AG04450 (cell line): ENCODE measurements around the gene PTPRE. TPM values are rescaled to one million over a fixed set of nuclear protein-coding genes. Genes with fewer than 3 reads are reported as not detected.

Source experiments
- CTCF ChIA-PET: fragments of 300-600, 350-600 bp; formaldehyde crosslinking; extraction: SDS; loops from one replicate; lab custom pipeline; 2022; ENCODE audit warnings: antibody characterized with exemption, inconsistent platforms; lab: Charles Lee
- POLR2A ChIA-PET: fragments of 350-600 bp; formaldehyde crosslinking; extraction: SDS; loops from one replicate; lab custom pipeline; 2021; ENCODE audit warnings: antibody characterized with exemption, inconsistent platforms; lab: Yijun Ruan, JAX
- DNase-seq: peaks from one replicate; pipeline ENCODE4 v3.0.0-alpha.2; 2011; ENCODE audit warnings: low read depth, low spot score
- H3K27ac ChIP-seq: one replicate; pipeline ENCODE4 v1.5.1; 2012; ENCODE audit warnings: low read depth, low read length, control low read depth
- H3K27me3 ChIP-seq: one replicate; pipeline ENCODE4 v1.6.0; 2012; ENCODE audit warnings: low read length; ENCODE audit not compliant: control insufficient read depth, insufficient read depth
- H3K4me3 ChIP-seq: 2 replicates; pipeline ENCODE4 v1.5.1; 2011; ENCODE audit warnings: mild to moderate bottlenecking, low read depth, low read length, control low read depth
- H3K9me3 ChIP-seq: 2 replicates; pipeline ENCODE4 v1.5.1; 2012; ENCODE audit warnings: low read length; ENCODE audit not compliant: control insufficient read depth, insufficient read depth
- CTCF ChIP-seq: IDR thresholded peaks from 2 replicates; pipeline ENCODE4 v1.5.1; 2011; ENCODE audit warnings: low read depth, low read length, control low read depth, inconsistent platforms
- polyA plus RNA-seq: library from polyadenylated mRNA; depleted of rRNA; stranded (reverse); fragments of >200 nt; gene quantifications from 2 replicates; pipeline ENCODE4 v1.2.3, GENCODE V29; 2011

The PTPRE gene
- polyA plus RNA-seq, 1 experiment, result 0.38 TPM

DNA sequence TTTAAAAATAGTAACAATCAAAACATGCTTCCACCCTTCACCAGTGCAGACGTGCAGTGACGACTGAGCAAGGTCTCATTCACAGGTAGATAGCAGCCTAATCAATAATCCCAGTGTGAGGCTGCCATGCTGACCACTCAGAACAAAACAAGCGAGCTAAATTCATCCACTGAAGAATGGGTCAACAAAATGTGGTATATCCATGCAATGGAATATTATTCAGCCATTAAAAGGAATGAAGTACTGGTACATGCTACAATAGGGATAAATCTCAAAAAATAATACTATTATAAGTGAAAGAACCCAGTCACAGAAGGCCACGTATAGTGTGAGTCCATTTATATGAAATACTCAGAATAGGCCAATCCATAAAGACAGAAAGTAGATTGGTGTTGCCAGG is 74.0 kb downstream of the PTPRE start:
- no peak overlapping the region for H3K27ac ChIP-seq
- ChIA-PET POLR2A (no interaction called here), CTCF (interaction anchor here (0.8 to 1.1 kb wide), 2 partner anchors 31 to 55 kb away, joined by 3 read pairs; no protein-coding TSS in a partner anchor)
- DNase-seq, result no peak
- H3K27me3 ChIP-seq, result no peaks in the 10 kb centered on the region
- peaks cover 13% of the 10 kb centered on the region for H3K9me3 ChIP-seq
- H3K4me3 ChIP-seq, result no peak overlapping the region
- TF ChIP-seq CTCF, result no peak

DNA sequence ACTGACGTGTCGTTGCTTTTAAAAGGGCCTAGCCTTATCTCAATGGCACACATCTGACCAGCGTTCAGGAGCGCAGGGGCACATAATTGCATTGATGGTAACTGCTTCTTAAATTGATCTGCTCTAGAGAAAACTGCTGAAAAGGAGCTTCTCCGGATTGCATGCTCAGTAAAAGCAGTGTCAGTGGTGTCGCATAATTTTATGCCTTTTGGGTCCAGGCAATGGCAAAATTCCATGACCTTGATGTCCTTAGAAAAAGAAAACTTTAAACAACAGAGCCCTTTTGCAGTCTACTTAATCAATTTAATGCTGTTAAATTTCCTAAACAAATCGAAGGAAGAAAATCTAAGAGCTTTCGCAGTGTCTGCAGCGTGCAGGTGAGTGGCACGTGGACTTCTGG is 75.7 kb downstream of the PTPRE start:
- Histone ChIP-seq H3K9me3 (peaks cover 14% of the 10 kb centered on the region), H3K27me3 (no peaks in the 10 kb centered on the region), H3K4me3 (no peak overlapping the region), H3K27ac (no peak overlapping the region)
- no peak for TF ChIP-seq CTCF
- no peak for DNase-seq
- ChIA-PET POLR2A (no interaction called here), CTCF (no interaction called here)

DNA sequence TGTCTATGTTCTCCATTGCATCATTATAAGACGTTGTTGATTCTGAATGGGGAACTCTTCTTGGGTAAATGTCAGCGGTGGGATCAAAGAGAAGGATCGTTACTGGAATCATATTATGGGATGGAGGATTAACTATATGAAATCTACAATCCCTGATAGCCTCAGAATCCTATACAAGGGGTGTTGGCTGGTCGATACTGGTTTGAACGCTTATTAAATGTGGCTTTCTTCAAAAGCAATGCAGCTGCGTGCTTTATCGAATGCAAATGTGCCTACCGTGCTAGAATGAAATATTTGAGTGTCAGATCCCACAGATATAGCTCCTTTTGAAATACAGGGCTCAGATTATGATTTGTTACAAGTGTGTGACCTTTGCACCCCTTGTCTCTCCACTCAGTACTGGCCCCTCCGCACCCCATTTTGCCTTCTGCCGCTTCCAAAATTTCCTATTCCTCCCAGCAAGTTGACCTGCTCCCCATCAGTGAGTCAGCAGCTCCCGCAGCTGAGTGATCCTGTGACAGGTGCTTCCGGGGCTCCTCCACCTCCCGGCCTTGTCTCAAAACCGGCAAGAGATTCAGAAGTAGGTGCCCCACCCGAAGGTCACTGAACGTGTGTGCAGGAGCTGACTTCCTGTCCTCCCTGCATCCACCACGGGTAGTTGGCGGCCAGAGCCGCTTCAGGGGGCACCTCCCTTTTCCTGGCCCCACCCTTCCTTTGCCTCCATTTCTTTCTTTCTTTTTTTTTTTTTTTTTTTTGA is 76.6 kb downstream of the PTPRE start:
- H3K27ac ChIP-seq, result no peak overlapping the region
- no peak for DNase-seq
- H3K9me3 ChIP-seq, result peaks cover 8% of the 10 kb centered on the region
- H3K4me3 ChIP-seq, result no peak overlapping the region
- ChIA-PET POLR2A (no interaction called here), CTCF (no interaction called here)
- no peaks in the 10 kb centered on the region for H3K27me3 ChIP-seq
- no peak for TF ChIP-seq CTCF

DNA sequence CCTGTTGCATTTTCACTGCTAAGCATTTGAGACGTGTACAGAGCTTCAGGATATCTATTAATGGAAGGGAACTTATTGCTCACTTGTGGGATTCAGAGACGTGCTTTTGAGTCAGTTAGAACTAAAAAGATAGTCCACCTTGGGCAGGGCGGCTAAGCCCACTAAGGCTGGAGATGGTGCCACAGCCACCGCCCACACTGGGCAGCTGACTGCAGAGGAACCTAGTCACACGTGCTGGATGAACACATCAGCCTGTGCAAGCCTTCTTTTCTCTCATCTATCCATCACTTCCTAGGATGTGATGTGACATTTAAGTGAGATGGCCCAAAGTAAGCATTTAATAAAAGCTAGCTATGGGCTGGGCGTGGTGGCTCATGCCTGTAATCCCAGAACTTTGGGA is 78.0 kb downstream of the PTPRE start:
- Histone ChIP-seq H3K27ac (no peak overlapping the region), H3K4me3 (no peak overlapping the region), H3K9me3 (peaks cover 2% of the 10 kb centered on the region), H3K27me3 (no peaks in the 10 kb centered on the region)
- CTCF ChIA-PET, result interaction anchor here (2.6 kb wide), 1 partner anchor 27 kb away, joined by 8 read pairs; no protein-coding TSS in a partner anchor
- no peak for TF ChIP-seq CTCF
- POLR2A ChIA-PET, result no interaction called here
- DNase-seq, result no peak
